HG02981 (cell line): ENCODE measurements around the gene ANKRD37.
A peak's percentile ranks its signal among the peaks of the same experiment; 100 is the strongest.

ENCODE experiments used
- ATAC-seq: cut with Tn5 transposase; IDR thresholded peaks from one replicate; pipeline ENCODE4 v1.9.1; 2021; ENCODE audit warnings: mild to moderate bottlenecking, moderate library complexity; ENCODE audit not compliant: unreplicated experiment

ANKRD37 gene

GRCh38 chr4:185379326-185380295 lies 17.0 kb upstream of the ANKRD37 start:
- no peak for ATAC-seq

GRCh38 chr4:185380320-185380719 lies 16.3 kb upstream of the ANKRD37 start:
- no peak for ATAC-seq

GRCh38 chr4:185381288-185382196 lies 15.1 kb upstream of the ANKRD37 start:
- no peak for ATAC-seq

GRCh38 chr4:185382754-185383153 lies 13.9 kb upstream of the ANKRD37 start:
- ATAC-seq: no peak

- no peak for ATAC-seq
Observed at GRCh38 chr4:185383451-185383850, 13.2 kb upstream of the ANKRD37 start.

GRCh38 chr4:185384061-185384460 lies 12.6 kb upstream of the ANKRD37 start:
- ATAC-seq: no peak

- ATAC-seq: no peak
Observed at GRCh38 chr4:185384930-185385331, 11.7 kb upstream of the ANKRD37 start.

- no peak for ATAC-seq
Observed at GRCh38 chr4:185387957-185388356, 8.7 kb upstream of the ANKRD37 start.

GRCh38 chr4:185390941-185391340 lies 5.7 kb upstream of the ANKRD37 start:
- ATAC-seq: no peak

- ATAC-seq: no peak
Observed at GRCh38 chr4:185392156-185392555, 4.5 kb upstream of the ANKRD37 start.

GRCh38 chr4:185394568-185395237 lies 1.9 kb upstream of the ANKRD37 start:
- ATAC-seq: no peak

GRCh38 chr4:185395238-185395955 lies 1.2 kb upstream of the ANKRD37 start, which contains the start of gene LRP2BP:
Gene LRP2BP, minus strand, starts transcription at chr4:185395924. Its CDS starts 17,738 bp downstream, at chr4:185378186.
- no peak for ATAC-seq

- ATAC-seq: peak; percentile 78
Observed at GRCh38 chr4:185395956-185396723, 501 bp upstream of the ANKRD37 start.

GRCh38 chr4:185398618-185399017 lies 2.0 kb downstream of the ANKRD37 start:
- no peak for ATAC-seq

GRCh38 chr4:185399466-185399865 lies 2.8 kb downstream of the ANKRD37 start:
- ATAC-seq: no peak

- ATAC-seq: no peak
Observed at GRCh38 chr4:185404031-185404430, 7.4 kb downstream of the ANKRD37 start.

- peak; percentile 80 for ATAC-seq
Observed at GRCh38 chr4:185405296-185405999, 8.8 kb downstream of the ANKRD37 start.

GRCh38 chr4:185408432-185408831 lies 11.8 kb downstream of the ANKRD37 start:
- ATAC-seq: no peak

- ATAC-seq: no peak
Observed at GRCh38 chr4:185411849-185412248, 15.2 kb downstream of the ANKRD37 start.
